ENCODE results near the gene LTBP1. TPM values are rescaled to one million over a fixed set of nuclear protein-coding genes. Genes with fewer than 3 reads are reported as not detected.

LTBP1 gene
- polyA plus RNA-seq, 2 of the 4 experiments (the other 2 are of a cell fraction) = 23.8 to 30.4 TPM

- peaks cover 11% of the 10 kb centered on the region; the same call in 2 of the 3 replicates for H3K4me1 ChIP-seq
- WGBS (ENCODE audit: missing lambda C conversion rate) = 78% methylated on average over 4 of the region's 4 CpGs
- DNase-seq (ENCODE audit: low read depth in 1 of 2, low spot score in 1 of 2) (no peak), FAIRE-seq (no peak), ATAC-seq (peak; percentile 28 to 53; a peak in 3 of 6 replicates)
- no peak overlapping the region for H3K4me2 ChIP-seq
- H3K9me3 ChIP-seq = no peaks in the 10 kb centered on the region
- ChIA-PET CTCF (interaction anchor here (0.6 to 3.4 kb wide), 12 partner anchors 8 to 617 kb away, joined by 3 to 23 read pairs (median 4); no protein-coding TSS in a partner anchor), POLR2A (no interaction called here)
- peak overlapping the region in 1 of 2 experiments; percentile 1; a peak in 1 of 6 replicates for H3K27ac ChIP-seq
- TF ChIP-seq HDAC2 (IDR thresholded peaks at IDR 0.05) = no peak
- no peak for TF ChIP-seq KDM5A (IDR thresholded peaks at IDR 0.05)
- no peak for TF ChIP-seq EHMT2 (IDR thresholded peaks at IDR 0.05; ENCODE audit: low read depth)
- TF ChIP-seq MYC (IDR thresholded peaks at IDR 0.05; ENCODE audit: borderline replicate concordance, low read length) = no peak
- no peak for TF ChIP-seq POLR2AphosphoS2 (conservative IDR thresholded peaks at IDR 0.05; ENCODE audit: low read length)
- no peak for TF ChIP-seq RFX5 (IDR thresholded peaks at IDR 0.05)
- TF ChIP-seq NPAS2 (CRISPR knock-in tag; IDR thresholded peaks at IDR 0.05; ENCODE audit: borderline replicate concordance) = no peak
- TF ChIP-seq PHF8 (IDR thresholded peaks at IDR 0.05; ENCODE audit: borderline replicate concordance, low read depth) = no peak
- TF ChIP-seq HOXB5 (CRISPR knock-in tag; IDR thresholded peaks at IDR 0.05) = no peak
- TF ChIP-seq CHD4 (IDR thresholded peaks at IDR 0.05; ENCODE audit: borderline replicate concordance) = no peak
- TF ChIP-seq JUN (IDR thresholded peaks at IDR 0.05) = no peak
- TF ChIP-seq RARB (CRISPR knock-in tag; IDR thresholded peaks at IDR 0.05) = no peak
- TF ChIP-seq SMC3 (IDR thresholded peaks at IDR 0.05) = no peak
- TF ChIP-seq MAX (IDR thresholded peaks at IDR 0.05) = no peak
- TF ChIP-seq CBX8 (IDR thresholded peaks at IDR 0.05) = no peak
- H3K4me3 ChIP-seq = no peak overlapping the region
Measured at GRCh38 chr2:33378556-33379210, 431.9 kb downstream of the LTBP1 start.

GRCh38 chr2:33380001-33380609 is 433.4 kb downstream of the LTBP1 start:
- DNase-seq (ENCODE audit: low read depth in 1 of 2, low spot score in 1 of 2) = peak in 1 of 2 experiments; percentile 36
- Histone ChIP-seq H3K4me3 (no peak overlapping the region), H3K4me2 (no peak overlapping the region), H3K9me3 (no peaks in the 10 kb centered on the region), H3K4me1 (peaks cover 6% of the 10 kb centered on the region; the same call in 1 of the 3 replicates), H3K27ac (no peak overlapping the region)
- ChIA-PET CTCF (interaction anchor here (0.6 to 3.4 kb wide), 24 partner anchors 8 to 732 kb away, joined by 3 to 23 read pairs (median 3); no protein-coding TSS in a partner anchor), POLR2A (no interaction called here)
- TF ChIP-seq FOXS1 (CRISPR knock-in tag; IDR thresholded peaks at IDR 0.05) (no peak), MAZ (IDR thresholded peaks at IDR 0.05; ENCODE audit: borderline replicate concordance, low read depth, low read length) (no peak), MAX (IDR thresholded peaks at IDR 0.05) (no peak), HOXA7 (CRISPR knock-in tag; IDR thresholded peaks at IDR 0.05) (no peak), CHD4 (IDR thresholded peaks at IDR 0.05; ENCODE audit: borderline replicate concordance) (peak; percentile 67; the same call in 1 of the 2 replicates), SMC3 (IDR thresholded peaks at IDR 0.05) (peak; percentile 60), CHD2 (IDR thresholded peaks at IDR 0.05; ENCODE audit: low read length, partially characterized antibody) (no peak), JUN (IDR thresholded peaks at IDR 0.05) (no peak), RAD21 (conservative IDR thresholded peaks at IDR 0.05 in 1 of 2, IDR thresholded peaks at IDR 0.05 in 1 of 2) (peak; percentile 68 to 77; a peak in 4 of 5 replicates), FOSL2 (IDR thresholded peaks at IDR 0.05) (no peak), FOSL2 (CRISPR knock-in tag; IDR thresholded peaks at IDR 0.05) (no peak), ZNF302 (CRISPR knock-in tag; IDR thresholded peaks at IDR 0.05) (no peak), RARB (CRISPR knock-in tag; IDR thresholded peaks at IDR 0.05) (no peak), NFE2L2 (conservative IDR thresholded peaks at IDR 0.05; ENCODE audit: low read length) (no peak), CTCF (IDR thresholded peaks at IDR 0.05) (peak; percentile 82), PBX3 (IDR thresholded peaks at IDR 0.05) (no peak), ZC3H11A (IDR thresholded peaks at IDR 0.05) (no peak), PHF8 (IDR thresholded peaks at IDR 0.05; ENCODE audit: borderline replicate concordance, low read depth) (no peak), E2F6 (IDR thresholded peaks at IDR 0.05; ENCODE audit: borderline replicate concordance, low read depth) (no peak), HOXB13 (CRISPR knock-in tag; IDR thresholded peaks at IDR 0.05; ENCODE audit: low read depth) (no peak), USF2 (IDR thresholded peaks at IDR 0.05) (no peak)
- FAIRE-seq = no peak
- WGBS (ENCODE audit: missing lambda C conversion rate) = 75% methylated on average over 8 of the region's 8 CpGs
- no peak for ATAC-seq
